ENCODE data around the gene ITGB1BP1.

The ITGB1BP1 gene

DNA sequence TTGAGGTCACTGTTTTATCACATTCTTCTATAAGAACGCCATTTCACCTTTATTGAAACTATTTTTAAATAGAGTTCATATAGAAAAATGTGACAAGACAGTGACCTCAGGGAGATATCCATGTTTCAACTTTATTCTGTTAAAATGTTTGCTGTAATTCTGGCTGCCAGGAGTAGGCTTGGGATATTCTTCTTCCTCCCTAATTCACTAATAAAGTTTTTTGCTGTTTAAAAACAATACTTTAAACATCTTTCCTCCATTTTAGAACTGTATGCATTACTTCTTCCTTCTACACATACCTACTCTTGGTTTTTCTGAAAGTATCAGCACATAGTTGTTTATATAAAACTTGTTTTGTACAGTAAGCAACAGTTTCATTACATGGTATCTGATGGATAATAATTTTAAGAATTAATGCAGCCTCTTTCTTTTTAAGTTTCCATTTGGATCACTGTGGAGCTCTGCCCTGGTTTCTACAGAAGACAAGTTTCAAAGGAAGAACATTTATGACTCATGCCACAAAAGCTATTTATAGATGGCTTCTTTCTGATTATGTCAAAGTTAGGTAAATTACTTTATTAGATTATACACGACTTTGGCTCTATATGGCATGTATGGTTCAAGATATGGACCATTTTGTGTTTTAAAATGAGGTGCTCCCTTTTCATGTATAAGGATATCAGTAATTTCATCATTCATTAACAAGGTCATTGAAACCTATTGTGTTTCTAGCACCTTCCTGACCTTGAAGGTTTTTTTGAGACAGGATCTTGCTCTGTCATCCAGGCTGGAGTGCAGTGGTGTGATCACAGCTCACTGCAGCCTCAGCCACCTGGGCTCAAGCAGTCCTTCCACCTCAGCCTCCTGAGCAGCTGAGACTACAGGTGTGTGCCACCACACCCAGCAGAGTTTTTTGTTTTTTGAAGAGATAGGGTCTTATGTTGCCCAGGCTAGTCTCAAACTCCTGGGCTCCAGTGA, 7.3 kb upstream of the ITGB1BP1 start:
- TF ChIP-seq, protein P1, sequence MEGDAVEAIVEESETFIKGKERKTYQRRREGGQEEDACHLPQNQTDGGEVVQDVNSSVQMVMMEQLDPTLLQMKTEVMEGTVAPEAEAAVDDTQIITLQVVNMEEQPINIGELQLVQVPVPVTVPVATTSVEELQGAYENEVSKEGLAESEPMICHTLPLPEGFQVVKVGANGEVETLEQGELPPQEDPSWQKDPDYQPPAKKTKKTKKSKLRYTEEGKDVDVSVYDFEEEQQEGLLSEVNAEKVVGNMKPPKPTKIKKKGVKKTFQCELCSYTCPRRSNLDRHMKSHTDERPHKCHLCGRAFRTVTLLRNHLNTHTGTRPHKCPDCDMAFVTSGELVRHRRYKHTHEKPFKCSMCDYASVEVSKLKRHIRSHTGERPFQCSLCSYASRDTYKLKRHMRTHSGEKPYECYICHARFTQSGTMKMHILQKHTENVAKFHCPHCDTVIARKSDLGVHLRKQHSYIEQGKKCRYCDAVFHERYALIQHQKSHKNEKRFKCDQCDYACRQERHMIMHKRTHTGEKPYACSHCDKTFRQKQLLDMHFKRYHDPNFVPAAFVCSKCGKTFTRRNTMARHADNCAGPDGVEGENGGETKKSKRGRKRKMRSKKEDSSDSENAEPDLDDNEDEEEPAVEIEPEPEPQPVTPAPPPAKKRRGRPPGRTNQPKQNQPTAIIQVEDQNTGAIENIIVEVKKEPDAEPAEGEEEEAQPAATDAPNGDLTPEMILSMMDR (IDR thresholded peaks at IDR 0.05; ENCODE audit: borderline replicate concordance, control extremely low read depth, extremely low read depth, insufficient read depth, missing control alignments), result no peak
- in situ Hi-C loops (cut with MboI; ENCODE audit: low sequenced_read_pairs, unreplicated experiment), result no loop called here
- DNase-seq (ENCODE audit: low spot score), result no peak

DNA sequence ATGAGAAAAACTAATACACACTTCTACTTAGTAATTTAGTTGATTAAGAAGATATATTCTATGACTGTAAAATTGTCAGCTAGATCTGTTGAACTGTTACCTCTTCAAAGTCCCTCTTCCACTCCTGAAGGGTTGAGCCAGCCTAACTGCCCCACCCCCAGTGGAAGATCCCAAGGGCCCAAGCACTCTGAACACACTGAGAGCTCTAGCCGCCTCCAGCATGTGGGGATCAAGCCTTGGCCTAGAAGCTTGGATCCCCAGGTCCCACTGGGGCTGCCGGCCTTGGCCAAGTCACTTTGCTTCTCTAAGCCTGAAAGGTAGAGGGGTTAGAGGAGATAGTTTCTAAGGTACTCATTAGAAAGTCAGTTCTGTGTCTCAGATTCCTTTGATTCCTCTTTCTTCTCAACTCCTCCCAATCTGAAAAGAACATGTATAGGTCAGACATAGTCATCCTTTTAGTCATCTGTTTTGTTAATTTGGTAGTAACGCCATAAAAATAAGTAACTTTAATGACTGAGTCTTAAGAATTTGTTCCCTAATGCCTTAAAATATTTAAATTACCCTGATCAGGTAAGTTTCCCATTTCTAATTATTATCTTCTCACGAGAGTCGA, 5.7 kb upstream of the ITGB1BP1 start:
- no peak for DNase-seq (ENCODE audit: low spot score)
- TF ChIP-seq, protein P1 (IDR thresholded peaks at IDR 0.05; ENCODE audit: borderline replicate concordance, control extremely low read depth, extremely low read depth, insufficient read depth, missing control alignments), result no peak
- in situ Hi-C loops (cut with MboI; ENCODE audit: low sequenced_read_pairs, unreplicated experiment), result no loop called here

DNA sequence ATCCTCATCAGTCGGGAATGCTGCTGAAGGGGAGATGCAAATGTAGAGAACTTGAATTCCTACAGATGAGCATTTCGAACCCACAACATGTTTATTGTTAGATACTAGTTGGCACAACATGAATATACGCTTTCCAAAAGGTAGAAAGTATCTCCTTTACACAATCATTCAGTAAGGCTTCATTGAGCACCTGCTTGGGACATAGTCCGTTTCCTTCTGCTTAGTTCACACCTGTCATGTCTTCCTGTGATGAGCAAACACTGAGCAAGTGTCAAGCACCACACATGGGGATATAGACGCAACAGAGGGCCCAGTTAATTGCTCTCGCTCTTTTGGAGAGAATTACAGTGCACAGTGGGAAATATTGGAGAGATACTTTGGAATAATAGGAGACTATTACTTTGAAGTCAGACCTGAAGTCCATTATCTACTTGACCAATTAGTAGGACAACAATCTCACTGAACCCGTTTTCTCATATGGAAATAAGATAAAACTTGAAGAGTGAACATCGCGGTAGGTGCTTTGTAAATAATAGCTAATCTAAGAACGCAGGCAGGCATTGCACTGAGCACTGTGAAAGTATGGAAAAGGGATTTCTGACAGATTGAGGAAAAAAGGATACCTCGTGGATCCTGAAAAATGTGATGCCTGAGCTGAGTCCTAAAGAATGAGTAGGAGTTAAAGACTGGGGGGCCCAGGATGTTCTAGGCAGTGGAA, 1.3 kb upstream of the ITGB1BP1 start:
- in situ Hi-C loops (cut with MboI; ENCODE audit: low sequenced_read_pairs, unreplicated experiment), result no loop called here
- TF ChIP-seq, protein P1 (IDR thresholded peaks at IDR 0.05; ENCODE audit: borderline replicate concordance, control extremely low read depth, extremely low read depth, insufficient read depth, missing control alignments), result no peak
- DNase-seq (ENCODE audit: low spot score), result no peak

DNA sequence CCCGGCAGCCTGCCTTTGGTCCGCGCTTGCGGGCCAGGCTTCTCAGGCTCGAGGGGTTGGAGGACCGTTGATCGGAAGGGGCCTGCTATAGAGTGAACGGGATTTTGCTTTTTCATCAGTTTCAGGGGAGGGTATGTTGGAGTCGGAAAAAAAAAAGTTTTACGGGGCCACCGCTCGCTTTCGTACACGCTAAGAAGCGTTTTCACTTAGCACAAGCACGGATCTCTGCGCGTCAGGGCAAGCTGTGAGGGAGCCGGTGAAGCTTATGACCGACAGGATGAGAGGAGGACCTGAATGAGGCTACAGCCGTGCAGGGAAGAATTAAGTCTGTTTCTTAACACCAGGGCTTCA, 569 bp upstream of the ITGB1BP1 start:
- in situ Hi-C loops (cut with MboI; ENCODE audit: low sequenced_read_pairs, unreplicated experiment), result no loop called here
- TF ChIP-seq, protein P1 (IDR thresholded peaks at IDR 0.05; ENCODE audit: borderline replicate concordance, control extremely low read depth, extremely low read depth, insufficient read depth, missing control alignments), result no peak
- peak; percentile 34 for DNase-seq (ENCODE audit: low spot score)

DNA sequence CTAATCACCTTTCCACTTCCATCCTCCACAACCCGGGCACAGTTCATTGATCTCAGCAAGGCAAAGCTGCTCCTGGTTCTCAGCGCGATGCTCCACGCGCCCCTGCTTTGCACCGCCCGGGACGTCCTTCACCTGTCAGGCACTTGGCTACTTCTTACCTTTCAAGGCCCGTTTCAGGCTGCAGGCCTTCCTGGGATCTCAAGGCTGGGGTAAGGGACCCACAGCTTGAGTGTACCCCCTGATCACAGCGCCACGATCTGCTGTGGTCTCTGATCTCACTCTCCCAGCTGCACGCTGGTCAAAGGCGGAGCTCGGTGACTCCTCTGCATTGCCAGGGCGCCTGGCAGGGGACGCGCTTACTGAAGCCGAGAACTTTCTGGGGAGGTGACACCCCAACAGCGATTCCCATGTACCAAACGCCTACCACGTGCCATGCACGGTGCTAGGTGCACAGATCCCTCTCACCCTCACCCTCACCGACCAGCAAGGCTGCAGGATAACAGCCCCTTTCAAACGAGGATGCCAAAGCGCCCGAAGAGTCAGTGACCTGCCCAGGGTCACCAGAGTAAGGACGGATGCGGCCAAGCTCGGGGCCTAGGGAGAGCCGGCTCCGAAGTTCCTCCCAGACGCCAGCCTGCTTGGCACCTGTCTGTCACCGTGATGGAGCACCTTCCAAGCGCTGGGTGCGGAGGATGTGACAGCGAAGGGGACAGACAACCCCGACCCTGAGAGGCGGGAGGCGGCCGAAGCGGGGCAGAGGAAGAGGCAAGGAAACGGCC, 818 bp downstream of the ITGB1BP1 start:
- DNase-seq (ENCODE audit: low spot score), result peak; percentile 70

More for the DNA sequence above, 818 bp downstream of the ITGB1BP1 start:
- in situ Hi-C loops (cut with MboI; ENCODE audit: low sequenced_read_pairs, unreplicated experiment), result no loop called here
- TF ChIP-seq, protein P1 (IDR thresholded peaks at IDR 0.05; ENCODE audit: borderline replicate concordance, control extremely low read depth, extremely low read depth, insufficient read depth, missing control alignments), result no peak

Measured in GM13976 (cell line).